ENCODE data around the gene UNC5B. TPM values are rescaled to one million over a fixed set of nuclear protein-coding genes. Genes with fewer than 3 reads are reported as not detected.

Gene UNC5B
- total RNA-seq, 1 donor, result 9.9 TPM

- no peak for TF ChIP-seq CTCF (IDR thresholded peaks at IDR 0.05; ENCODE audit: insufficient read depth, low read depth, low read length)
- peak overlapping the region; percentile 33 for H3K4me3 ChIP-seq (ENCODE audit: low read depth, low read length)
- DNase-seq (ENCODE audit: low read depth), result peak; percentile 88
These were observed 22.8 kb downstream of the UNC5B start for GRCh38 chr10:71234970-71235685.

- DNase-seq (ENCODE audit: low read depth), result no peak
- TF ChIP-seq CTCF (IDR thresholded peaks at IDR 0.05; ENCODE audit: insufficient read depth, low read depth, low read length), result no peak
- H3K4me3 ChIP-seq (ENCODE audit: low read depth, low read length), result no peak overlapping the region
These were observed 23.4 kb downstream of the UNC5B start for GRCh38 chr10:71235808-71236207.

GRCh38 chr10:71236286-71236685 is 23.9 kb downstream of the UNC5B start:
- no peak overlapping the region for H3K4me3 ChIP-seq (ENCODE audit: low read depth, low read length)
- TF ChIP-seq CTCF (IDR thresholded peaks at IDR 0.05; ENCODE audit: insufficient read depth, low read depth, low read length), result no peak
- DNase-seq (ENCODE audit: low read depth), result peak; percentile 90

- no peak for DNase-seq (ENCODE audit: low read depth)
- H3K4me3 ChIP-seq (ENCODE audit: low read depth, low read length), result no peak overlapping the region
- no peak for TF ChIP-seq CTCF (IDR thresholded peaks at IDR 0.05; ENCODE audit: insufficient read depth, low read depth, low read length)
These were observed 24.7 kb downstream of the UNC5B start for GRCh38 chr10:71236822-71237682.

- DNase-seq (ENCODE audit: low read depth), result no peak
- no peak for TF ChIP-seq CTCF (IDR thresholded peaks at IDR 0.05; ENCODE audit: insufficient read depth, low read depth, low read length)
These were observed 25.7 kb downstream of the UNC5B start for GRCh38 chr10:71237843-71238623.

GRCh38 chr10:71238626-71239025 is 26.3 kb downstream of the UNC5B start:
- no peak for TF ChIP-seq CTCF (IDR thresholded peaks at IDR 0.05; ENCODE audit: insufficient read depth, low read depth, low read length)
- no peak for DNase-seq (ENCODE audit: low read depth)
- no peak overlapping the region for H3K4me3 ChIP-seq (ENCODE audit: low read depth, low read length)

More at GRCh38 chr10:71237843-71238623, 25.7 kb downstream of the UNC5B start:
- no peak overlapping the region for H3K4me3 ChIP-seq (ENCODE audit: low read depth, low read length)

Measured in fibroblast of villous mesenchyme (primary cell).